Measurements from ENCODE around the gene ASPG.
A peak's percentile ranks its signal among the peaks of the same experiment; 100 is the strongest.

Gene ASPG

DNA sequence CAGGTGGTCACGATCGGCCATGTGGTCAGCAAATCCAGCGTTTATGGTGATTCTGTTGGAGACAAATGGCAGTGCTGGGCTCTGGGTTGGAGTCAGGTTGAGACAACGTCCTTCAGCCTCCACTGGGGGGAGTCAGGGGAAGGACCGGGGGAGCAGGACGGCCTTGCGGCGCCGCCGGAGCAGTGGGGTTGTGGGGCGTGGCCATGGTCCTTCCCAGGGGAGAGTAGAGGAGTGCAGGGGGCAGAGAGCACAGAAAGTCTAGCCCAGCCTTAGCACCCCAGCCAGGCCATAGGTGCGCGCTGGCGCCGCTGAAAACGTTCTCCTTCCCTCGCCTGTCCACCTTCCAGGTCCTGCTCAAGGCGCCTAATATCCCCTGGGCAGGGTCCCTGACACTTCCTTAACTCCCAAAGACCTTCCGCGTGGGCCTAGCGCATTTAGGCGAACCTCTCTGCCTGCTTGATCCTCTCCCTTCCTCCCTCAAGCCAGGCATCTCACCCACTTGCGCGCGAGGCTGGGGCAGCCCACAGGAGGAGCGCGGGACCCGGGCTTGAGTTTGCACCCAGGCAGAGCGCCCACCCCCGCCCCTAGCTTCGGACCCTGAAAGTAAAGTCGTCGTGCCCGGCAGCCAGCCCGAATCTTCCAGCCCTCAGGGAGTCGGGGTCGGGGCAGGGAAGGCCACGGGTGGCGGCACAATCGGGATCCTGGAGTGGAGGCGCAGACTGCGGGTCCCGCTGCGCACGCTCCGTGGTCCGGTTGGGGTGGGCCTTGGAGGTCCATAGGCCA is 49.8 kb downstream of the ASPG start:
- no peaks in the 10 kb centered on the region for H3K9me2 ChIP-seq (replicated peaks; ENCODE audit: control insufficient read depth, low read length)
- no peaks in the 10 kb centered on the region for H3F3A ChIP-seq (ENCODE audit: control insufficient read depth, insufficient read depth)
- H3K4me1 ChIP-seq (ENCODE audit: control insufficient read depth, low read length): no peaks in the 10 kb centered on the region
- no peaks in the 10 kb centered on the region for H3K27me3 ChIP-seq (ENCODE audit: control insufficient read depth, low read length)
- H3K36me3 ChIP-seq (ENCODE audit: control insufficient read depth, low read length): no peaks in the 10 kb centered on the region
- peaks cover 4% of the 10 kb centered on the region; the same call in 1 of the 2 replicates for H3K9me3 ChIP-seq (ENCODE audit: control insufficient read depth, insufficient read depth, low read length)
- H3K79me2 ChIP-seq (ENCODE audit: control insufficient read depth, low read length): no peaks in the 10 kb centered on the region
- H3K4me2 ChIP-seq (ENCODE audit: low read length): no peak overlapping the region
- H3K4me3 ChIP-seq (ENCODE audit: low read length): no peak overlapping the region
- no peak overlapping the region for H3K27ac ChIP-seq (ENCODE audit: low read depth, low read length)
- TF ChIP-seq, protein P1, sequence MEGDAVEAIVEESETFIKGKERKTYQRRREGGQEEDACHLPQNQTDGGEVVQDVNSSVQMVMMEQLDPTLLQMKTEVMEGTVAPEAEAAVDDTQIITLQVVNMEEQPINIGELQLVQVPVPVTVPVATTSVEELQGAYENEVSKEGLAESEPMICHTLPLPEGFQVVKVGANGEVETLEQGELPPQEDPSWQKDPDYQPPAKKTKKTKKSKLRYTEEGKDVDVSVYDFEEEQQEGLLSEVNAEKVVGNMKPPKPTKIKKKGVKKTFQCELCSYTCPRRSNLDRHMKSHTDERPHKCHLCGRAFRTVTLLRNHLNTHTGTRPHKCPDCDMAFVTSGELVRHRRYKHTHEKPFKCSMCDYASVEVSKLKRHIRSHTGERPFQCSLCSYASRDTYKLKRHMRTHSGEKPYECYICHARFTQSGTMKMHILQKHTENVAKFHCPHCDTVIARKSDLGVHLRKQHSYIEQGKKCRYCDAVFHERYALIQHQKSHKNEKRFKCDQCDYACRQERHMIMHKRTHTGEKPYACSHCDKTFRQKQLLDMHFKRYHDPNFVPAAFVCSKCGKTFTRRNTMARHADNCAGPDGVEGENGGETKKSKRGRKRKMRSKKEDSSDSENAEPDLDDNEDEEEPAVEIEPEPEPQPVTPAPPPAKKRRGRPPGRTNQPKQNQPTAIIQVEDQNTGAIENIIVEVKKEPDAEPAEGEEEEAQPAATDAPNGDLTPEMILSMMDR (IDR thresholded peaks at IDR 0.05; ENCODE audit: low read depth, low read length, poor library complexity, severe bottlenecking): peak; percentile 9
- no peak for TF ChIP-seq EZH2phosphoT487 (IDR thresholded peaks at IDR 0.05; ENCODE audit: borderline replicate concordance, low read length)
- no peaks in the 10 kb centered on the region for H4K20me1 ChIP-seq (ENCODE audit: control insufficient read depth, insufficient read depth, low read depth, low read length)

DNA sequence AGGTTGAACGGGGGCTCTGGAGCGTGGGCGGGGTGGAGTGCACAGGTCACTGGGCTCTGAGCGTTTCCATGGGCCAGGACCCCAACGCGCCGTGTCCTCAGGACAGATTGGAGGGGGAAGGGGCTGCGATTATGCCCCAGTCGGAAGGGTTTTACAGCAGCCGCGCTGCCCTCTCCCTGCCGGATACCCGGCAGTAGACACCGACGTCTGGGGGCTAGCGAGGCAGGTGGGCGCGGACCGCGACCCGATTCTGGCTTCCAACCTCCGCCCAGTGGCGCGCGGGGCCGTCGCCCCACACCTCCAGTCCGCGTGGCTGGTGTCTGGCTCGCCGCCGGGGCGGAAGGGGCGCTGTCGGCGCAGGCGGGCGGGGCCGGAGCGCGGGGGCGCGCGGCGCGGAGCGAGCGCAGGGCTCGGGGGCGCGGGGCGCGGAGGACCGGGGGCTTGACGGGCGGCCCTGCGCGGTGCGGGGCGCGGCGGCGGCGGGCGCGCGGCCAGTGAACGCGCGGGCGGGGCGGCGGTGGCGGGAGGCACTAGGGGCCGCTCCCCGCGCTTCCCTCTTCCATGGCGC is 50.5 kb downstream of the ASPG start:
- no peaks in the 10 kb centered on the region for H3F3A ChIP-seq (ENCODE audit: control insufficient read depth, insufficient read depth)
- H3K9me2 ChIP-seq (replicated peaks; ENCODE audit: control insufficient read depth, low read length): no peaks in the 10 kb centered on the region
- no peaks in the 10 kb centered on the region for H4K20me1 ChIP-seq (ENCODE audit: control insufficient read depth, insufficient read depth, low read depth, low read length)
- H3K27me3 ChIP-seq (ENCODE audit: control insufficient read depth, low read length): no peaks in the 10 kb centered on the region
- H3K27ac ChIP-seq (ENCODE audit: low read depth, low read length): no peak overlapping the region
- no peaks in the 10 kb centered on the region for H3K79me2 ChIP-seq (ENCODE audit: control insufficient read depth, low read length)
- no peaks in the 10 kb centered on the region for H3K36me3 ChIP-seq (ENCODE audit: control insufficient read depth, low read length)
- H3K4me3 ChIP-seq (ENCODE audit: low read length): no peak overlapping the region
- no peaks in the 10 kb centered on the region for H3K4me1 ChIP-seq (ENCODE audit: control insufficient read depth, low read length)
- H3K4me2 ChIP-seq (ENCODE audit: low read length): no peak overlapping the region
- no peak for TF ChIP-seq EZH2phosphoT487 (IDR thresholded peaks at IDR 0.05; ENCODE audit: borderline replicate concordance, low read length)
- TF ChIP-seq, protein P1 (IDR thresholded peaks at IDR 0.05; ENCODE audit: low read depth, low read length, poor library complexity, severe bottlenecking): no peak
- H3K9me3 ChIP-seq (ENCODE audit: control insufficient read depth, insufficient read depth, low read length): no peaks in the 10 kb centered on the region; the same call in 1 of the 2 replicates

DNA sequence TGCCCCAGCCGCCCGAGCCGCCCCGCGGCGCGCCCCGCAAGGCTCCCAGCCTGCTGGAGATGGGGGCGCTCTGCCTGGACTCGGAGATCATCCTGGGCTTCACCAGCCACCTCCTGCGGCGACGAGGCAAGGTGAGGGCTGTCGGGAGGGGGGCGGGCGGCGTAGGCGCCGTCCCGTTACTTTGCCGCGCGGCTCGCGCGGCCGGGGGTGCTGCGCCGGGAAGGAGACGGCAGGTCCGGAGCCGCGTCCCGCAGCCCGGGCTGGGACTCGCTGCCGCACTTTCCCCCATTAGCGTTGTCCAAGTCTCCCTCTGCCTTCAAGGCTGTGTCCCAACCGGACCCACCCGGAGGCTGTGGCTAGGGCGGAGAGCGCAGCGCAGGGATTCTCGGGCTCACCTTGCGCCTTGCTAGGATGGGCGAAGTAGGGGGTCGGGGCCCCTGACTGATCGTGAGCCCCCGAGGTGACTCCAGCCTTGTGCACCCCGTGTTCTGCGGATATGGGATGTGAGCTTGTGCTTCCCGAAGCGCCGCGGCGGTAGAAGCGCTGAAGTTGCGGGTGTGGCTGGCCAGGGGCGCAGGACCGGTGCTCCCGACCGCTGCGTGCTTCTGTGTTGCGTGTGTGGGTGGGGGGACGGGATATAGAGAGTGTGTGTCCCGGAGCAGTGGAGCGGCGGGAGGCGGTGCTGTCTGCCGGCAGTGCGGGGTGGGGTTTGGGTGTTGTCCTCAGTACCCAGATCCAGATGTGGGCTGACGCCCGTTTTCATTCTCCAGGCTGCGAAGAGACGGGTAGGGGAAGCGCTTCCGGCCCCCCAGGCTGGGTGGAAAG is 51.2 kb downstream of the ASPG start:
- Histone ChIP-seq H4K20me1 (ENCODE audit: control insufficient read depth, insufficient read depth, low read depth, low read length) (no peaks in the 10 kb centered on the region), H3K27me3 (ENCODE audit: control insufficient read depth, low read length) (no peaks in the 10 kb centered on the region), H3K9me3 (ENCODE audit: control insufficient read depth, insufficient read depth, low read length) (no peaks in the 10 kb centered on the region; the same call in 1 of the 2 replicates), H3K4me2 (ENCODE audit: low read length) (no peak overlapping the region), H3F3A (ENCODE audit: control insufficient read depth, insufficient read depth) (no peaks in the 10 kb centered on the region), H3K79me2 (ENCODE audit: control insufficient read depth, low read length) (no peaks in the 10 kb centered on the region), H3K4me1 (ENCODE audit: control insufficient read depth, low read length) (no peaks in the 10 kb centered on the region), H3K36me3 (ENCODE audit: control insufficient read depth, low read length) (no peaks in the 10 kb centered on the region), H3K9me2 (replicated peaks; ENCODE audit: control insufficient read depth, low read length) (no peaks in the 10 kb centered on the region), H3K27ac (ENCODE audit: low read depth, low read length) (no peak overlapping the region), H3K4me3 (ENCODE audit: low read length) (no peak overlapping the region)
- TF ChIP-seq EZH2phosphoT487 (IDR thresholded peaks at IDR 0.05; ENCODE audit: borderline replicate concordance, low read length): no peak
- TF ChIP-seq, protein P1 (IDR thresholded peaks at IDR 0.05; ENCODE audit: low read depth, low read length, poor library complexity, severe bottlenecking): no peak

All from DOHH2 (cell line).